A549 (cell line): ENCODE data around the gene HBA2.

Experiments used
- CEBPB ChIP-seq, 2 experiments: fragments of >200 bp in 1 of 2; sonication (Bioruptor Twin) in 1 of 2; formaldehyde crosslinking in 1 of 2; IDR thresholded peaks; 2 replicates each; pipeline ENCODE4 v1.6.1; 2012 to 2016
- CTCF ChIP-seq: fragments of >200 bp; sonication (Bioruptor Twin); formaldehyde crosslinking; IDR thresholded peaks from 3 replicates; pipeline ENCODE4 v1.5.1; 2016
- EP300 ChIP-seq, 2 experiments: fragments of >200 bp; sonication (Bioruptor Twin); formaldehyde crosslinking; IDR thresholded peaks; 2 replicates in 1 of 2; 3 replicates in 1 of 2; pipeline ENCODE4 v1.6.1; 2016 to 2017
- ESRRA ChIP-seq: fragments of 150-350 bp; IDR thresholded peaks from 2 replicates; pipeline ENCODE4 v1.6.1; 2014; ENCODE audit warnings: mild to moderate bottlenecking, low read length, borderline replicate concordance
- HDAC2 ChIP-seq: fragments of 200-600 bp; sonication (generic); IDR thresholded peaks from 2 replicates; pipeline ENCODE4 v1.6.1; 2016
- HOXA7 ChIP-seq: fragments of 250-450 bp; sonication (Bioruptor Pico); IDR thresholded peaks from 2 replicates; pipeline ENCODE4 v1.5.0; 2020; ENCODE audit warnings: mild to moderate bottlenecking, moderate library complexity
- JUN ChIP-seq, 2 experiments: fragments of >200 bp; sonication (Bioruptor Twin); formaldehyde crosslinking; IDR thresholded peaks; 2 replicates in 1 of 2; 3 replicates in 1 of 2; pipeline ENCODE4 v1.6.1; 2016 to 2017
- MAX ChIP-seq: IDR thresholded peaks from 2 replicates; pipeline ENCODE4 v1.6.1; 2012
- MAZ ChIP-seq: fragments of 150-350 bp; IDR thresholded peaks from 2 replicates; pipeline ENCODE4 v1.6.1; 2014; ENCODE audit warnings: antibody characterized with exemption, low read depth, low read length, borderline replicate concordance
- NPAS2 ChIP-seq: fragments of 250-450 bp; sonication (Bioruptor Pico); IDR thresholded peaks from 2 replicates; pipeline ENCODE4 v1.8.0; 2022; ENCODE audit warnings: mild to moderate bottlenecking, moderate library complexity, borderline replicate concordance
- POLR2A ChIP-seq: IDR thresholded peaks from 2 replicates; pipeline ENCODE4 v1.6.1; 2012; ENCODE audit warnings: mild to moderate bottlenecking, low read length
- RCOR1 ChIP-seq: fragments of 150-350 bp; IDR thresholded peaks from 2 replicates; pipeline ENCODE4 v1.6.1; 2014; ENCODE audit warnings: antibody characterized with exemption, low read length, low read depth
- REST ChIP-seq: fragments of 200-600 bp; sonication (generic); IDR thresholded peaks from 2 replicates; pipeline ENCODE4 v1.6.1; 2016; ENCODE audit warnings: antibody characterized with exemption, mild to moderate bottlenecking, moderate library complexity
- RFX5 ChIP-seq: fragments of 450-650 bp; IDR thresholded peaks from 2 replicates; pipeline ENCODE4 v1.7.1; 2014; ENCODE audit warnings: antibody characterized with exemption, mild to moderate bottlenecking, moderate library complexity

- TF ChIP-seq MAX (no peak), CTCF (peak; percentile 90; the same call in 2 of the 3 replicates), HOXA7 (CRISPR knock-in tag) (no peak), ESRRA (no peak), CEBPB (IDR thresholded peaks at IDR 0.05) (no peak), POLR2A (no peak), MAZ (no peak), HDAC2 (no peak), REST (no peak; the same call in 1 of the 2 replicates), EP300 (IDR thresholded peaks at IDR 0.05) (no peak), RCOR1 (no peak), JUN (IDR thresholded peaks at IDR 0.05) (peak in 1 of 2 experiments; percentile 23; a peak in 1 of 5 replicates), RFX5 (no peak), NPAS2 (CRISPR knock-in tag) (no peak)
These were observed 8.9 kb downstream of the HBA2 start for GRCh38 chr16:181565-182021.
